ENCODE measurements around the gene NGB.

Gene NGB

DNA sequence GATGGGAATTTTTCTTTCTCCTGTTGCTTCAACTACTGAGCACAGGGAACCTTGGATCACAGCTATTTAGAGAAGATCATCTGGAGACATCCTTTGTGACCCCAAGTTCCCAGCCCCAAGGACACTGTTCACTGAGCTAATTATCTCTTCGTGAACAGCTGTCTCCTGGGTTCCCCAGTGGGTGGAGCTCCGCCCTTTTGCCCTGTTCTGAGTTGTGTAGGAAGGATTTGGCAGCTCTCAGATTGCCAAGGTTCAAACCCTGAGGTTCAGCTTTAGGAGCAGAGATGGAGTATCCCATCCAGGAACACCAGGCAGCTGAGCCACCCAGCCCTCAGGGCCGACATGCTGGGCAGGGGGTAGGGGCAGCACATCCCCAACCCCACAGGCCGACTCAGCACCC, 32.0 kb downstream of the NGB start:
- DNase-seq (ENCODE audit: low read depth in 1 of 2, low spot score in 1 of 2) = no peak

DNA sequence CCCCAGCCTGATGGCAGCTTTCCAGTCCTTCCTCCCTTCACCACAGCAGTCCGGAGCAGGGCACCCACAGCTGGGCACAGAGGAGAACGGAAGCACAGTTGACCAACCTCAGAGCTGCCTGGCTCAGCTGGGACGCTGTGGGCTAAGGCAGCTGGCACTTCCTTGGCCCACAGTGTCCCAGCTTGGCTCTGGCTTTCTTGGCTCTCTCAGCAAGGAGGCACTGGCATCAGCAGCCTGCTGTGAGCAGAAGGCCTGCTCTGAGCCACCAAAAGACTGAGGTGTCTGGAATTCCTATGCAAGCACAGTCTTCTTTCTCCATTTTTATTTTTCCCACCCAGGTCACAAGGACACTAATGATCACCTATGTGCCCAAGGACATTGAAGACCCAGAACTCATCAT, 32.6 kb downstream of the NGB start:
- DNase-seq (ENCODE audit: low read depth in 1 of 2, low spot score in 1 of 2) = no peak

DNA sequence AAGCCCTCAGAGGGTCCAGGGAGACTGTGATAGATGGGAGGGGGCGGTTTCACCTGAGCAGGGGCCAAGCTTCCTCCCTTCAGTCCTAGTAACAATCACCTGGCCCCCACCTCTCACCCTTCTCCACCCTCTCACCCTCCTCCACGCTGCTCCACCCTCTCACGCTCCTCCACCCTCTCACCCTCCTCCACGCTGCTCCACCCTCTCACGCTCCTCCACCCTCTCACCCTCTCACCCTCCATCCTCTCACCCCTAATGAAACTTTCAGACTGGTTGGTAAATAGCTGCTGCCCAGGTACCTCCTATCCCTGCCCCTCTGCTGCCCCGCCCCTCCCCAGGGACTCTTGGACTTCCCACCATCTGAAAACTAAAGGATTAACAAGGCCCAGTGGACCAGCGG, 34.2 kb downstream of the NGB start:
- no peak for DNase-seq (ENCODE audit: low read depth in 1 of 2, low spot score in 1 of 2)

DNA sequence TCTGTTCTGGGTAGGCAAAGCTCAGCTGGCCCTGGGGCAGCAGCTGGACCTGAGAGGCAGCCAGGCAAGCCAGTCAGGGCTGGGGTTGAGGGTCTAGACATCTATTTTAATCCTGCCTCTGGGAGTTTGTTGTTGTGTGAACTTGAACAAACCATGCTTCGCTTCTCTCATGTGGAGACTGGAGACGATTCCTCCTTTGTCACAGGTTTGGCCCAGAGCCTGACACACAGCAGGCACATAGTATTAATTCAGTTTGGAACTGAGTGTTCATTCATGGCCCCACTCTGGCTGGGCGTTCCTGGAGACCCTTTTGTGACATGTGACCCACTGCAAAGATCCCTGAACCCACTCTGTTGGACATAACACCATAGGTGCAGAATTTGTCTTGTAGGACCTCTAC, 39.3 kb downstream of the NGB start:
- no peak for DNase-seq (ENCODE audit: low read depth in 1 of 2, low spot score in 1 of 2)

DNA sequence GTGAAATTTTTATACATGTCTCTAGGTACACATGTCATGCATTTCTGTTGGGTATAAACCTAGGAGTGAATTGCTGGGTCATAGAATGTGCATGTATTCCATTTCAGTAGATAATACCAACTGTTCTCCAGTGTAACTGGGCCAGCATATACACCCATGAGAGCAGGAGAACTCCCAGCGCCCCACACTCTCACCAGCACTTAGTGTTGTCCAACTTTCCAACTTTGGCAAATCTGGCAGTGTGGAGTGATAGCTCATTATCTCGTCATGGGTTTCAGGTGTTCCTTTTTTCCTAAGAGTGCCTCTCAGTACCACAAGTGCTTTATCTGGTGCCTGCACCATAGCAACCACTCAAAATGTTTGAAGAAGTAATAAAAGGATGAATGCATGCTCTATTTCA, 40.1 kb downstream of the NGB start:
- no peak for DNase-seq (ENCODE audit: low read depth in 1 of 2, low spot score in 1 of 2)

DNA sequence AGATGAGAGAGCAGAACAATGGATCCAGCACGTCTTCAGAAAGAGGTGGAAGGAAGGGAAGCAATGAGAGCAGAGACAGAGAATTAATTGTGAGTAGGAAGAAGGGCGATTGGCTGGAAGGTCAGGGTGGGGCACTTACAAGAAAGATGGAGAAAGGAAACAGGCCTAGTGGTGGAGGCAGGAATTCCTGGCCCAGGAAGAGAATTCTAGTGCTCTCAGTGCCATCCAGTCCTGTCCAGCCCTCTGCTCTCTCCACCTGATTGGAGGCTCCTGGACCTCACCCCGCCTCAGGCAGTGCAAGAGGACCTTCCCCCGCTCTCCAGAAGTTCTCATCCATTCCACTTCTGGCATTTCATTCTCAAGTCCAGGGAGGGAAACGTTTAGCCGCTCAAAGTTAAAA, 43.0 kb downstream of the NGB start:
- DNase-seq (ENCODE audit: low read depth in 1 of 2, low spot score in 1 of 2) = no peak

DNA sequence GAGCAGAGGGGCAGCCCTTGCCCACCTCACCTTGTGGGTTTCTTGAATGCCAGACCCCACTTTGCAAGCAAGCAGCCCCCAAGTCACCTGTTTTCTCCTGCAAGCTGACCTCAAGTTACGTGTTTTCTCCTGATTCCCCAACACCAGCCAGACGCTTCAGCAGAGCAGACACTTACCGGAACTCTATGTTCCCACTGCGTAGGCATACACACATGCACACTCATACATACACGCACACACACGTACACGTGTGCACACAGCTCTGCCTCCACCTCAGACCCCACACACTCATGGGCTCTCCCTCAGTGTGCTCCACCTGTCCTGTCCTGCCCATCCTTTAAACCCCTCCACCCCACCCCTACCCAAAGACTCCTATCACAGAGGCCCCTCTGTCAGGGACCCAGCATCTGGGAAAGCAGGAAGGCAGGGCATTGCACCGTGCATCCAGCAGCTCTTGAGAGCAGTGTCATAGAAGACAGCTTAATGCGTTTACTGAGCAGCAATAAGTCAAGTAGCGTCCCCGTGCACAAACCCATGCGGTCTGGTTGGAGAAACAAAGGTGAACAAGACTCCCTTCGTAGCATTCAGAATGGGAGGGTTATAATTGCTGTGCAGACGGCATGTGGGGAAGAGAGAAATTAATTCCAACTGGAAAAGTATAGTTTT, 45.0 kb downstream of the NGB start:
- no peak for DNase-seq (ENCODE audit: low read depth in 1 of 2, low spot score in 1 of 2)

DNA sequence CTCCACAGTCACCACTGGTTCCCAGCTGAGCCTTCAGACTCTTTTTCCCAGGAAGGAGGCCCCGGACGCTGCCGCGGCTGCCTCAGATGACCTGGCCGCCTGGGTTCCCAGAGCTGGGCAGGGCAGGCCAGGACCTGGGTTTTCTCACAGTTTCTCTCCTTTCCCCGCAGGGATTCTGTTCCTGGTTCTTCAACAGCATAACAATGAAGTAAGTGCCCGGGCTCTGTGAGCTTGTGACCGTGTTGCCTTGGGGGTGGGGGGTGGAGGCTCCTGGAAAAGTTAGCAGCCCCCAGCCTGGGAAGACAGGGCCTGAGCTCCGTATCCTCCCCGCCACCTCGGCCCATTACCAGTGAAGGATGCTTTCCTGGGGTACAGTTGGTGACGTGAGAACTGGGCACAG, 45.8 kb downstream of the NGB start:
- DNase-seq (ENCODE audit: low read depth in 1 of 2, low spot score in 1 of 2) = no peak

DNA sequence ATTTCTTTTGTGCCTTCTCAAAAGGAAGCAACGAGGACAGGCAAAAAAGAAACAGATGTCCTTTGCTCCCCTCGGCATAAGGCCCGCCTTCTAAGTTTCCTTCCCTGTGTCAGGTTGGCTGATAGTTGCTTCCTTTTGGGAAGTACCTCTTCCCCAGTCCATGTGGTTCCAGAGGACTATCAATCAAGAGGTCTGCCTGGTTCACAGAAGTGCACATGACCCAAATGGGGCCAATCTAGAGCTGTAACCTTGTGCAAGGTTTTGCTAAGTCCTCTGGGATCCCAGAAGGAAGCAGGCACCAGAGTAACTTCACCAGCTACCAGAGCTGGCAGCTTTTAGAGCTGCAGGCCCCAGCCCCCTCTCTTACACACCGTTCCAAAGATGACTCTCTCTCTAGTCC, 46.8 kb downstream of the NGB start:
- no peak for DNase-seq (ENCODE audit: low read depth in 1 of 2, low spot score in 1 of 2)

DNA sequence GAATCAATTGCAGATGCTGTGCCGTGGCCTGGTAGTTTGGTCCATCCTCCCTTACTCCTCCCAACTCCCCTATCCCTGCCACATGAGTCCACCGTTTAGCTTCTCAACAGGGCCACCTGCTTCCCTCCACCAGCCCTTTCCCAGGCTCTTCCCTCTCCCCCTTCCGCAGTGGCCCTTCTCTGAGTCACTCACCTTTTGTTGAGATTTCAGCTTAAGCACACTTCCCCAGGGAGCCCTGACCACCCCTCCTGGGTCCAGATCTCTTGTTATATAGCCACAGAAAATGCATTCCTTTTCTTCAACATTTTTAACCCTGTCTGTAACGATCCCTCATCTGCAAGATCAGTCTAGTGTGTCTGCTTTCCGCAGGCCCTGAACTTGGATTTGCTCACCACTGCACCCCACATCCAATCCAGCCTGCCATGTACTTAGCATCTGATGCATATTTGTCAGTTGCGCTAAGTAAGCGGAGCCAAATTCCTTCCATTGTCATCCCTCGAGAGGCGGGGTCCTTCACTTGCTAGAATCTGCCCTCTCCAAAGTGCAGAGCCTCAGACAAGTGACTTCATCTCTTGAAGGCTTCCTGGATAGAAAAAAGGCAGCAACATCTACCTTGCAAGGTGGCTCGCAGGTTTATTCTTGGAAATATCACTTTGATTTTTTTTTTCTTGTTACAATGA, 48.3 kb downstream of the NGB start:
- DNase-seq (ENCODE audit: low read depth in 1 of 2, low spot score in 1 of 2) = no peak

DNA sequence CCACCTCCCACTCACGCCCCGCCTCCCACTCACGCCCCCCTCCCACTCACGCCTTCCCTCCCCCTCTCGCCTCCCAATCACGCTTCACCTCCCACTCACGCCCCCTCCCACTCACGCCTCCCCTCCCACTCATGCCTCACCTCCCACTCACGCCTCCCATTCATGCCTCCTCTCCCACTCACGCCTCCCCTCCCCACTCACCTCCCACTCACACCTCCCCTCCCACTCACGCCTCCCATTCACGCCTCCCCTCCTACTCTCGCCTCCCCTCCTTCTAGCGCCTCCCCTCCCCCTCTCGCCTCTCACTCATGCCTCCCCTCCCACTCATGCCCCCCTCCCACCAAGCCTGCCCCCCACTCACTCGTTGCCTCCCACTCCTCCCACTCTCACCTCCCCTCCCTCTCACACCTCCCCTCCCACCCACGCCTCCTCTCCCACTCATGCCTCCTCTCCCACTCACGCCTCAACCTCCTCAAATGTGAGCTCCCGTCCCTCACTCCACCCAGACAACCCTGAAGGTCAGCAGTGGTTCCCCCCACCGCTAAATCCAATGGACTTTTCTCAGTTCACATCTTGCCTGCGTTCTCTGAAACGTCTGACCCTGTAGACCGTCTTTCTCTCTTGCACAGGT, 49.6 kb downstream of the NGB start:
- no peak for DNase-seq (ENCODE audit: low read depth in 1 of 2, low spot score in 1 of 2)

DNA sequence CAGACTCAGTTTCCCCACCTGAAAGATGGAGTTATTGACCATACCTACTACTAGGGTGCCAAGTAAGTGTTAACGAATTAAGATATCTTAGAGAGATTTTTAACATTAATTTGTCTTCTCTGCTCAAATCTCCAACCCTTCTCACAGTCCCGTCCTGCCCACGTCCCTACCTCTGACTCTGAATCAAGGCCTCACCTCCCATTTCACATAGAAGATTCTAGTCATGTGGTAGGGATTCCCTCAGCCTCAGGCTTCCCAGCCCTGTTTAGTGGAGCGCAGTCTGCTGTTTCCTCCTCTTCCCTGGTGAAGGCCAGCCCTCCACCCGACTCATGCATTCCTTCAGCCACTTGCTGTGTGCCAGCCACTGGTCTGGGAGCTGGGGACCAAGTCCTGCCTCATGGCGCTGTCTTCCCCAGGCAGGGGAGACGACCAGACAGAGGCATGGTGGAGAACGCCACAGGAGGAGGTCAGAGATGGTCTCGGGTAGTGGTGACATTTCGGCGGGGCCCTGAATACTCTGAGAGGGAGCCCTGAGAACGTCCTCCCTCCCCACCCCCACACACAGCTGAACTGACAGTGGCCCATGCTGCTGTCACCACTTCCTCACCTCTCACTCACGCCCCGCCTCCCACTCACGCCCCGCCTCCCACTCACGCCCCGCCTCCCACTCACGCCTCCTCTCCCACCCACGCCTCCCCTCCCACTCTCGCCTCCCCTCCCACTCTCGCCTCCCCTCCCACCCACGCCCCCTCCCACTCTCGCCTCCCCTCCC, 50.6 kb downstream of the NGB start:
- no peak for DNase-seq (ENCODE audit: low read depth in 1 of 2, low spot score in 1 of 2)

DNA sequence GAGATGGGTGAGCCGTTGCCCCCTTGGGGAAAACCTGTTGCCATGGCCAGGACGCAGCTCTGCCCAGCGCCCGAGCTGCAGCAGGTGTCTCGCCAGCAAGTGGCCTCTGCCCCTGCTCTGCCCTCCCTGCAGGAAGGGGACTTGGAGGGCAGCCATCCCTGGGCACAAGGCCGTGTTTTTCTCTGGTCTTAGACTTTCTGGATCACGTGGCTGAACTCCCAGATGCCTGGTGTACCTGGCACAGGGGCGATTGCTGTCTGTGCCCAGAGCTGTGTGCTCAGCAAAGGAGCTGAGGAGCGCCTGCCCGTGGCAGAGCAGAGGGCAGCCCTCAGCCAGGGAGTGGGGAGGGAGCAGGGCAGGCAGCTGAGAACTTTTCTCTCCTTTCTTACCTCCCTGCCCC, 51.4 kb downstream of the NGB start:
- DNase-seq (ENCODE audit: low read depth in 1 of 2, low spot score in 1 of 2) = no peak

DNA sequence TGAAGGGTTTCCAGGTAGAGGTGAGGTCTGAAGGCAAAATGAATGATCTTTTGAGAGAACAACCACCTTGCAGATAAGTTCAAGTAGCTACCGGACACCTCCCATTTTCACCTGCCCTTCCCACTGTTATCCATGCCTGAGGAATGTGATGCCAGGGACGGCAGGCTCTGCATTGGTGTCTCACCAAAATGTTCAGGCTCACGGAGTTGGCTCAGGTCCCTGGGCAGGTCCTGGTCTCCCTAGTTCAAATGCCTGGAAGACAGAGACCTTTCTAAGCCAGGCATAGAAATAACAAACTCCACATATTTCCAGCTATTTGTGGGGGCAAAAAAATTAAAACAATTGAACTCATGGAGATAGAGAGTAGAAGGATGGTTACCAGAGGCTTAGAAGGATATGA, 53.5 kb downstream of the NGB start:
- DNase-seq (ENCODE audit: low read depth in 1 of 2, low spot score in 1 of 2) = no peak

All from activated CD4-positive, alpha-beta T cell treated with anti-CD3 and anti-CD28 coated beads, Interleukin-2, amount 50 U/mL, for 24 hours (primary cell).